IgD-negative memory B cell (primary cell): ENCODE results near the gene AVPI1. TPM values are rescaled to one million over a fixed set of nuclear protein-coding genes. Genes with fewer than 3 reads are reported as not detected.
"Not testable (repeated sequence)": the region's sequence is repeated elsewhere in the genome, so short reads cannot be mapped to it uniquely, and the experiment has no call there.

Source experiments
- H3K27ac Mint-ChIP-seq, 3 donors: one replicate each; pipeline ENCODE4 v1.8.0; 2020 to 2022; ENCODE audit warnings: mild to moderate bottlenecking in 3 of 3, mixed read lengths in 3 of 3, moderate library complexity in 1 of 3
- H3K27me3 Mint-ChIP-seq: one replicate; pipeline ENCODE4 v1.8.0; 2021; ENCODE audit warnings: mixed read lengths
- H3K36me3 Mint-ChIP-seq: one replicate; pipeline ENCODE4 v1.8.0; 2020; ENCODE audit warnings: mild to moderate bottlenecking, mixed read lengths
- H3K4me1 Mint-ChIP-seq, 3 donors: one replicate each; pipeline ENCODE4 v1.8.0; 2020 to 2022; ENCODE audit warnings: mixed read lengths in 3 of 3, mild to moderate bottlenecking in 1 of 3
- H3K4me3 Mint-ChIP-seq, 4 donors: one replicate each; pipeline ENCODE4 v1.8.0; 2020 to 2022; ENCODE audit warnings: mild to moderate bottlenecking in 4 of 4, mixed read lengths in 4 of 4, moderate library complexity in 3 of 4
- H3K9me3 Mint-ChIP-seq, 3 donors: one replicate each; pipeline ENCODE4 v1.8.0; 2020 to 2021; ENCODE audit warnings: mixed read lengths in 3 of 3, mild to moderate bottlenecking in 1 of 3
- polyA plus RNA-seq: library from polyadenylated mRNA; unstranded; fragments of 300-500 nt; fragmentation: Illumina TruSeq; gene quantifications from one replicate; pipeline ENCODE4 v1.2.3, GENCODE V29; 2021

The AVPI1 gene
- polyA plus RNA-seq, 1 donor from 2014 or later, result 3.3 TPM

DNA sequence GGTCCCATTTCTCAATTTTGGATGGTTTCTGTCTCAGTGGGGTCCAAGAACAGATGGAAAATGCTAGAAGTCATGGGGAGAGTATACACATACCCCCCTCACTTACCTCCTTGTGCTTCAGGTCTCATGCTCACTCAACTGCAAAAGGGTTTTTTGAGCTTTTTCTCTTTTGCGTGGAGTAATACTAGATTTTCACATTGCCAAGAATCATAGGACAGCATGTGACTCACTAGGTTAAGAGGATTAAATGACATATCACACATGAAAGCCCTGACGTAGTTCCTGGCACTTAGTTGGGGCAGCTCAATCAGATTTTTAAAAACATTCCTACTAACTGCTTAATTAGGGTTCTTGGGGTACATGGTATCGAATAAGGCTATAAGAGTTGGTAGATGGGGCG, 42.1 kb downstream of the AVPI1 start:
- Mint-ChIP-seq H3K27ac (no peak overlapping the region), H3K4me1 (peaks cover 15 to 37% (median 27%) of the 10 kb centered on the region in 3 donors), H3K9me3 (no peaks in the 10 kb centered on the region), H3K27me3 (no peaks in the 10 kb centered on the region), H3K4me3 (peak overlapping the region in 1 of 4 donors; percentile 27), H3K36me3 (peaks cover 9% of the 10 kb centered on the region)

- H3K9me3 Mint-ChIP-seq, result no peaks in the 10 kb centered on the region
- H3K4me1 Mint-ChIP-seq, result peaks cover 8 to 28% (median 18%) of the 10 kb centered on the region in 3 donors
- H3K27ac Mint-ChIP-seq, result no peak overlapping the region
These were observed 43.5 kb downstream of the AVPI1 start for GRCh38 chr10:97643441-97643985.

DNA sequence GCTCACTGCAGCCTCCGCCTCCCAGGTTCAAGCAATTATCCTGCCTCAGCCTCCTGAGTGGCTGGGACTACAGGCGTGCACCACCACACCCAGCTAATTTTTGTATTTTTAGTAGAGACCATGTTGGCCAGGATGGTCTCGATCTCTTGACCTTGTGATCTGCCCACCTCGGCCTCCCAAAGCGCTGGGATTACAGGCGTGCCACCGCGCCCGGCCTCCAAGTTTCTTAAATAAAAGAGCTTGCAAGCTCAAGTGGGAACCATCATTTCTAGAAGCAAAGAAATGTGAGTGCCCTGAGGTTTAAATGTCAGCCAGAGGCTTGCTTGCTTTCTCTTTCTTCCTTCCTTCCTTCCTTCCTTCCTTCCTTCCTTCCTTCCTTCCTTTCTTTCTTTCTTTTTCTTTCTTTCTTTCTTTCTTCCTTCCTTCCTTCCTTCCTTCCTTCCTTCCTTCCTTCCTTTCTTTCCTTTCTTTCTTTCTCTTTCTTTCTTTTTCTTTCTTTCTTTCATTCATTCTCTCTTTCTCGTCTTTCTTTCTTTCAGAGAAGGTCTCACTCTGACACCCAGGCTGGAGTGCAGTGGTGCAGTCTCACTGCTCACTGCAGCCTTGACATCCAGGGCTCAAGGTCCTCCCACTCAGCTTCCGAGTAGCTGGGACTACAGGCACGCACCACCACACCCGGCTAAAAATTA, 44.4 kb downstream of the AVPI1 start:
- peak overlapping the region; percentile 46 to 100 (median 86) for H3K4me3 Mint-ChIP-seq
- H3K27ac Mint-ChIP-seq, result peak overlapping the region in 1 of 3 donors; percentile 96
- H3K4me1 Mint-ChIP-seq, result peaks cover 6 to 24% (median 18%) of the 10 kb centered on the region in 3 donors
- H3K36me3 Mint-ChIP-seq, result peaks cover 10% of the 10 kb centered on the region
- H3K9me3 Mint-ChIP-seq, H3K27me3 Mint-ChIP-seq: not testable (repeated sequence)

More at GRCh38 chr10:97643441-97643985, 43.5 kb downstream of the AVPI1 start:
- no peaks in the 10 kb centered on the region for H3K27me3 Mint-ChIP-seq
- H3K4me3 Mint-ChIP-seq, result peak overlapping the region in 2 of 4 donors; percentile 30 to 100
- H3K36me3 Mint-ChIP-seq, result peaks cover 9% of the 10 kb centered on the region

- H3K4me3 Mint-ChIP-seq, result peak overlapping the region; percentile 94 to 100 (median 98)
- H3K27ac Mint-ChIP-seq, result peak overlapping the region; percentile 89 to 98 (median 96)
- peaks cover 10% of the 10 kb centered on the region for H3K36me3 Mint-ChIP-seq
- H3K27me3 Mint-ChIP-seq, result no peaks in the 10 kb centered on the region
- no peaks in the 10 kb centered on the region for H3K9me3 Mint-ChIP-seq
- H3K4me1 Mint-ChIP-seq, result peaks cover 6 to 21% (median 18%) of the 10 kb centered on the region in 3 donors
These were observed 45.9 kb downstream of the AVPI1 start for GRCh38 chr10:97640868-97641811.

- Mint-ChIP-seq H3K36me3 (peaks cover 7% of the 10 kb centered on the region), H3K27me3 (no peaks in the 10 kb centered on the region), H3K4me3 (peak within 1 kb of the TSS; percentile 94 to 100 (median 98)), H3K4me1 (peaks cover 6 to 21% (median 18%) of the 10 kb centered on the region in 3 donors), H3K9me3 (no peaks in the 10 kb centered on the region), H3K27ac (peak within 1 kb of the TSS; percentile 92 to 98 (median 96))
These were observed 46.7 kb downstream of the AVPI1 start, which contains the start of gene PI4K2A for GRCh38 chr10:97640174-97640867. TSS of gene PI4K2A (plus strand) at chr10:97640671. CDS start at chr10:97640743, 72 bp downstream.

DNA sequence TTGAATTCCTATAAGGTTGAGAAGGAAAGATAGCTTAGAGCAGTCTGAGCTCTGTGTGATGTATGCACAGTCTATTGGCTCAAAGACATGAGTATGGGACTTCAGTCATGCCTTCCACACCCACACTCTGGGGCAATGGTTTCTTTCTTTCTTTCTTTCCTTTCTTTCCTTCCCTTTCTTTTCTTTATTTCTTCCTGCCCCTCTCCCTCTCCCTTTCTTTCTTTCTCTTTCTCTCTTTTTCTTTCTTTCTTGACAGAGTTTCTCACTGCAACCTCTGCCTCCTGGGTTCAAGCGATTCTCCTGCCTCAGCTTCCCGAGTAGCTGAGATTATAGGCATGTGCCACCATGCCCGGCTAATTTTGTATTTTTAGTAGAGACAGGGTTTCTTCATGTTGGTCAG, 48.0 kb downstream of the AVPI1 start:
- H3K9me3 Mint-ChIP-seq, H3K36me3 Mint-ChIP-seq, H3K27ac Mint-ChIP-seq, H3K27me3 Mint-ChIP-seq, H3K4me3 Mint-ChIP-seq: not testable (repeated sequence)
- peaks cover 6 to 20% (median 18%) of the 10 kb centered on the region in 3 donors for H3K4me1 Mint-ChIP-seq

DNA sequence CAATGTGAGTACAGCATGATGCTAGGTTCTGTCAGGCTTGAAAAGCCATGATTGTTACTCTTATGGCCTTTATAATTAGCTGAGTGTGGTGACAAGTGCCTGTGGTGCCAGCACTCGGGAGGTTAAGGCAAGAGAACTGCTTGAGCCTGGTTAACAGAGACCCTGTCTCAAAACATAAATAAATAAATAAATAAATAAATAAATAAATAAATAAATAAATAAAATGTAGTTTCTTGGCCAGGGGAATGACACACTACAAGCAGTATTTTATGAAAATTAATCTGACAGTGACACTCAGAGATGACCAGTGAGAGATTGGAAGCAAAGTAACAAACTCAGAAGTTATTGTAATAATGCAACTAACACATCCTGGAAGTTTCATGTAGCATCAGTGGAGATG, 51.5 kb downstream of the AVPI1 start:
- Mint-ChIP-seq H3K4me3 (no peak overlapping the region), H3K4me1 (peaks cover 6 to 13% (median 12%) of the 10 kb centered on the region in 3 donors), H3K36me3 (peaks cover 4% of the 10 kb centered on the region), H3K9me3 (peaks cover 0 to 2% (median 0%) of the 10 kb centered on the region in 3 donors), H3K27me3 (peaks cover 1% of the 10 kb centered on the region), H3K27ac (no peak overlapping the region)

GRCh38 chr10:97633921-97634320, 53.1 kb downstream of the AVPI1 start:
- Mint-ChIP-seq H3K27me3 (peaks cover 1% of the 10 kb centered on the region), H3K27ac (peak overlapping the region in 1 of 3 donors; percentile 83), H3K4me1 (peaks cover 6 to 9% (median 7%) of the 10 kb centered on the region in 3 donors)

DNA sequence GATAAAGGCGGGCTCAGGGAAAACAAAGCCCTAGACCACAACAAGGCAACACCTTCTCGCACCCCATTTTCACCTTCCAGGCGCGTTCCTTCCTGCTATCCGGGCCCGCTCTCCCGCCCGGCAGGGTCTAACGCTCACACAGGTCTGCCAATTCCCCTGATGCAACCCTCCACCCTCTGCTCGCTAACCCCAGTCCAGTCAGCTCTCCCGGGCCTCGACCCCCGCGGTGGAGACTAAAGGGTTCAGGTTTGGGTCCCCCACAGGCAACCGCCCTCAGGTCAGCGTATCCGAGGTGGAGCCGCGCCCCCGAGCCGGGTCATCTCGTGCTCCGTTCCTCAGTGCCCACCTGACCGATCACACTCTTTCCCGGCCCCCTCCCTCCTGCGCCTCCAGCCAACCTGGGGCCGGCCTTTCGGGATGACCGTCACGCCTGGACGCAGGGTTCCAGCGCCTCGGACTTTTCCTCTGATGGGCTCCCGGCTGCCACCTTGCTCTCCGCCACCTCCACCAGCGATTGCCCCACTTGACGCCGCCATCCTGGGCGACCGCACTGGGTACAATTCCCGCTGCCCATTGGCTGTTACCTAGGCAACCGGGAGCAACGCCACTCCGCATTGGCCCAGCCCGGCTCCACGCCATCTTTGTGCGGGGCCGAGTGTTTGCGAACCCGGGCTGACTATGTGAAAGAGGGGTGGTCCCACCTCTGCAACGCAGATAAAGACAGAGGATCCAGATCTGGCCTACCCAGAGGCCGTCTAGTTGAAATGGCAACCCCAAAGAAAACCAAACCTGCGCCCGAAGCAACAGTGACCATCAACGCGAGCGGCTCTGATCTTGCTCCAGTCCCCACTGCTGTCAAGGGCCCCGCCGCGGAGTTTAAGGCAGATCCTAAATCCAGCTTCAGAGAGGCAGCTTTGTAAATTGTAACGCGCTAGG, 53.8 kb downstream of the AVPI1 start, which contains the start of gene MORN4:
TSS of gene MORN4 (minus strand) at position 552 of the 936 bp plus-strand sequence. CDS start 13,847 bp downstream, outside the sequence.
- peaks cover 0 to 2% (median 0%) of the 10 kb centered on the region in 3 donors for H3K9me3 Mint-ChIP-seq

More at GRCh38 chr10:97633921-97634320, 53.1 kb downstream of the AVPI1 start:
- H3K9me3 Mint-ChIP-seq, result peaks cover 0 to 2% (median 0%) of the 10 kb centered on the region in 3 donors
- peak overlapping the region; percentile 93 to 100 (median 98) for H3K4me3 Mint-ChIP-seq
- H3K36me3 Mint-ChIP-seq, result peaks cover 2% of the 10 kb centered on the region

GRCh38 chr10:97631098-97631497, 55.9 kb downstream of the AVPI1 start:
- Mint-ChIP-seq H3K36me3 (no peaks in the 10 kb centered on the region), H3K27ac (no peak overlapping the region), H3K4me3 (peak overlapping the region in 1 of 4 donors; percentile 65), H3K27me3 (peaks cover 1% of the 10 kb centered on the region), H3K9me3 (peaks cover 0 to 2% (median 0%) of the 10 kb centered on the region in 3 donors), H3K4me1 (peaks cover 7 to 11% (median 9%) of the 10 kb centered on the region in 3 donors)

More for the DNA sequence above, 53.8 kb downstream of the AVPI1 start, which contains the start of gene MORN4:
- Mint-ChIP-seq H3K4me1 (peaks cover 7 to 9% (median 7%) of the 10 kb centered on the region in 3 donors), H3K4me3 (peak within 1 kb of the TSS; percentile 93 to 100 (median 98)), H3K27ac (peak within 1 kb of the TSS; percentile 83 to 91 (median 90)), H3K27me3 (peaks cover 1% of the 10 kb centered on the region), H3K36me3 (peaks cover under 1% of the 10 kb centered on the region)

- Mint-ChIP-seq H3K4me1 (peaks cover 7 to 11% (median 9%) of the 10 kb centered on the region in 3 donors), H3K27me3 (peaks cover 1% of the 10 kb centered on the region), H3K4me3 (no peak overlapping the region), H3K36me3 (no peaks in the 10 kb centered on the region), H3K27ac (no peak overlapping the region), H3K9me3 (peaks cover 0 to 2% (median 0%) of the 10 kb centered on the region in 3 donors)
These were observed 57.8 kb downstream of the AVPI1 start for GRCh38 chr10:97629289-97629688.

DNA sequence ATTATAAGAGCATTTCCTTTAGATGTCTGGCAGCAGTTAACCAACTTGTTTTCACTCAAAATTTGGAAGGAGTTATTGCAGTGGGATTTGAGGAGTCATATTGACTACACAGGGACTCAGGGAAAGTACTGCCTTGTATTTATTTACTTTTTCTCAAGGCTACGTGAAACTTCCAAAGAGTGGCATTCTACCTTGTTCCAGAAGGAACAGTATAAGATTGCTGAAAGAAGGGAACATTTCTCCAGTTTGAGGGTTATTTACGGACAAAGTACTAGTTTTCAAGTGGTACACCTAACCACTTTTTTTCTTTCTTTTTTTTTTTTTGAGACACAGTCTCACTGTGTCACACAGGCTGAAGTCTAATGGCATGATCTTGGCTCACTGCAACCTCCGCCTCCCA, 58.8 kb downstream of the AVPI1 start:
- peak overlapping the region in 1 of 3 donors; percentile 18 for H3K27ac Mint-ChIP-seq
- peak overlapping the region in 1 of 4 donors; percentile 66 for H3K4me3 Mint-ChIP-seq
- H3K27me3 Mint-ChIP-seq, result no peaks in the 10 kb centered on the region
- no peaks in the 10 kb centered on the region for H3K9me3 Mint-ChIP-seq
- H3K36me3 Mint-ChIP-seq, result no peaks in the 10 kb centered on the region
- peaks cover 2 to 6% (median 4%) of the 10 kb centered on the region in 3 donors for H3K4me1 Mint-ChIP-seq

DNA sequence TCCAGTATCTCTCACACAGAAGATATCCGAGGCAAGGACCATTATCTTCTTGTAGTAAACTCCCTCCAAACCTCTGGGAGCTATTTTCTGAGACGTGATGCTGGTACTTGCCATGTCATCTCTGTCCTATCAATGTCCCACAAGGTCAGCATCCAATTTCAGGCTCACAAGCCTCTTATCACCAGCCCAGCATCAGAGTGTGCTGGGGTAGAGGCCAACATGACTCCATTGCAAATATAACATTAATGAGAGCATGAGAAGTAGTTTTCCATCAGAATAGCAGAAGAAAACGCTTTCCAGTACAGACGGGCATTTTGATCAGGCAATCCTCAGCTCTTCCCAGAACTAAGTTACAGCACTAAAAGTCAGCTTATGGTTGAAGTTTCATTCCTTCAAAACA, 59.3 kb downstream of the AVPI1 start:
- peak overlapping the region in 1 of 3 donors; percentile 18 for H3K27ac Mint-ChIP-seq
- no peaks in the 10 kb centered on the region for H3K36me3 Mint-ChIP-seq
- no peaks in the 10 kb centered on the region for H3K9me3 Mint-ChIP-seq
- peaks cover 1 to 4% (median 2%) of the 10 kb centered on the region in 3 donors for H3K4me1 Mint-ChIP-seq
- H3K27me3 Mint-ChIP-seq, result no peaks in the 10 kb centered on the region
- peak overlapping the region in 1 of 4 donors; percentile 66 for H3K4me3 Mint-ChIP-seq
